GM18868 (cell line): ENCODE measurements around the gene ATM.
"Not testable (repeated sequence)": the region's sequence is repeated elsewhere in the genome, so short reads cannot be mapped to it uniquely, and the experiment has no call there.

Experiments used
- ATAC-seq: cut with Tn5 transposase; IDR thresholded peaks from one replicate; pipeline ENCODE4 v1.9.1; 2021; ENCODE audit warnings: mild to moderate bottlenecking, moderate library complexity; ENCODE audit not compliant: unreplicated experiment

The ATM gene

GRCh38 chr11:108351468-108351867, 128.6 kb downstream of the ATM start:
- ATAC-seq, result no peak

- no peak for ATAC-seq
Measured at GRCh38 chr11:108364159-108364558, 141.3 kb downstream of the ATM start.

GRCh38 chr11:108368134-108368533, 145.3 kb downstream of the ATM start:
- ATAC-seq, result no peak

GRCh38 chr11:108369064-108369463, 146.2 kb downstream of the ATM start:
- no peak for ATAC-seq

GRCh38 chr11:108370315-108370714, 147.4 kb downstream of the ATM start:
- ATAC-seq, result no peak

- no peak for ATAC-seq
Measured at GRCh38 chr11:108370990-108371389, 148.1 kb downstream of the ATM start.

GRCh38 chr11:108373505-108373904, 150.6 kb downstream of the ATM start:
- ATAC-seq, result not testable (repeated sequence)

GRCh38 chr11:108388576-108388975, 165.7 kb downstream of the ATM start:
- no peak for ATAC-seq

- ATAC-seq, result no peak
Measured at GRCh38 chr11:108392353-108392752, 169.5 kb downstream of the ATM start.

GRCh38 chr11:108393046-108393445, 170.2 kb downstream of the ATM start:
- no peak for ATAC-seq

GRCh38 chr11:108394744-108395284, 171.9 kb downstream of the ATM start:
- no peak for ATAC-seq

GRCh38 chr11:108396672-108397071, 173.8 kb downstream of the ATM start:
- ATAC-seq, result not testable (repeated sequence)

GRCh38 chr11:108398439-108398838, 175.6 kb downstream of the ATM start:
- no peak for ATAC-seq

GRCh38 chr11:108402241-108402640, 179.4 kb downstream of the ATM start:
- no peak for ATAC-seq

- ATAC-seq, result no peak
Measured at GRCh38 chr11:108403052-108403451, 180.2 kb downstream of the ATM start.

GRCh38 chr11:108405706-108406105, 182.8 kb downstream of the ATM start:
- no peak for ATAC-seq

GRCh38 chr11:108414958-108415357, 192.1 kb downstream of the ATM start:
- no peak for ATAC-seq

- peak; percentile 55 for ATAC-seq
Measured at GRCh38 chr11:108417551-108417950, 194.7 kb downstream of the ATM start.
